Testis (tissue), 2 donors: ENCODE data around the gene PTPRS.

ENCODE experiments used
- CTCF ChIP-seq, 3 experiments: fragments of 450-650 bp in 2 of 3; fragments of 200-600 bp in 1 of 3; sonication (generic) in 1 of 3; IDR thresholded peaks; one replicate each; pipeline ENCODE4 v1.5.1; 2016 to 2019; ENCODE audit warnings: antibody characterized with exemption in 3 of 3, mild to moderate bottlenecking in 2 of 3, moderate library complexity in 1 of 3
- POLR2A ChIP-seq: fragments of 450-650 bp; IDR thresholded peaks from one replicate; pipeline ENCODE4 v1.6.1; 2017; ENCODE audit warnings: antibody characterized with exemption, mild to moderate bottlenecking, moderate library complexity

- peak in 1 of 3 experiments; percentile 25 for TF ChIP-seq CTCF (IDR thresholded peaks at IDR 0.05)
- no peak for TF ChIP-seq POLR2A
Measured at GRCh38 chr19:5340637-5341447, at the start of gene PTPRS.
